ENCODE data around the gene ACTR6.
"Not testable (repeated sequence)": the region's sequence is repeated elsewhere in the genome, so short reads cannot be mapped to it uniquely, and the experiment has no call there.

DNA sequence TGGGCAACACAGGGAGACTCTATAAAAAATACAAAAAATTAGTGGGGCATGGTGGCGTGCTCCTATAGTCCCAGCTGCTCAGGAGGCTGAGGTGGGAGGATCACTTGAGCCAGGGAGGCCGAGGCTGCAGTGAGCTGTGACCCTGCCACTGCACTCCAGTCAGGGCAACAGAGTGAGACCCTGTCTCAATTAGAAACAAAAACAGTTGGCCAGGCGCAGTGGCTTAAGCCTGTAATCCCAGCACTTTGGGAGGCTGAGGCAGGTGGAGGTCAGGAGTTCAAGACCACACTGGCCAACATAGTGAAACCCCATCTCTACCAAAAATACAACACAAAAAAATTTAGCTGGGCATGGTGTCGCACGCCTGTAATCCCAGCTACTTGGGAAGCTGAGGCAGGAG is 64.5 kb downstream of the ACTR6 start:
- TF ChIP-seq, protein P1, sequence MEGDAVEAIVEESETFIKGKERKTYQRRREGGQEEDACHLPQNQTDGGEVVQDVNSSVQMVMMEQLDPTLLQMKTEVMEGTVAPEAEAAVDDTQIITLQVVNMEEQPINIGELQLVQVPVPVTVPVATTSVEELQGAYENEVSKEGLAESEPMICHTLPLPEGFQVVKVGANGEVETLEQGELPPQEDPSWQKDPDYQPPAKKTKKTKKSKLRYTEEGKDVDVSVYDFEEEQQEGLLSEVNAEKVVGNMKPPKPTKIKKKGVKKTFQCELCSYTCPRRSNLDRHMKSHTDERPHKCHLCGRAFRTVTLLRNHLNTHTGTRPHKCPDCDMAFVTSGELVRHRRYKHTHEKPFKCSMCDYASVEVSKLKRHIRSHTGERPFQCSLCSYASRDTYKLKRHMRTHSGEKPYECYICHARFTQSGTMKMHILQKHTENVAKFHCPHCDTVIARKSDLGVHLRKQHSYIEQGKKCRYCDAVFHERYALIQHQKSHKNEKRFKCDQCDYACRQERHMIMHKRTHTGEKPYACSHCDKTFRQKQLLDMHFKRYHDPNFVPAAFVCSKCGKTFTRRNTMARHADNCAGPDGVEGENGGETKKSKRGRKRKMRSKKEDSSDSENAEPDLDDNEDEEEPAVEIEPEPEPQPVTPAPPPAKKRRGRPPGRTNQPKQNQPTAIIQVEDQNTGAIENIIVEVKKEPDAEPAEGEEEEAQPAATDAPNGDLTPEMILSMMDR (IDR thresholded peaks at IDR 0.05) = not testable (repeated sequence)
- not testable (repeated sequence) for TF ChIP-seq POLR2AphosphoS5, EP300, POLR2A (IDR thresholded peaks at IDR 0.05)
